Measurements from ENCODE around the gene SAPCD1.

Gene SAPCD1

GRCh38 chr6:31736021-31736767 is 26.3 kb upstream of the SAPCD1 start, which contains the start of gene CLIC1:
TSS of gene CLIC1 (minus strand) at chr6:31736530. CDS start at chr6:31736300, 230 bp downstream.
- H3K4me3 ChIP-seq (ENCODE audit: low read depth, low read length): peak within 1 kb of the TSS; percentile 63
- in situ Hi-C loops (cut with HindIII; ENCODE audit: low sequenced_read_pairs): no loop called here
- TF ChIP-seq CTCF (IDR thresholded peaks at IDR 0.05; ENCODE audit: low read depth, low read length): no peak
- DNase-seq (ENCODE audit: low read depth, low spot score): peak; percentile 86

GRCh38 chr6:31736768-31737314 is 25.6 kb upstream of the SAPCD1 start:
- TF ChIP-seq CTCF (IDR thresholded peaks at IDR 0.05; ENCODE audit: low read depth, low read length): no peak
- H3K4me3 ChIP-seq (ENCODE audit: low read depth, low read length): peak overlapping the region; percentile 63
- DNase-seq (ENCODE audit: low read depth, low spot score): no peak
- in situ Hi-C loops (cut with HindIII; ENCODE audit: low sequenced_read_pairs): no loop called here

GRCh38 chr6:31737315-31737990 is 25.0 kb upstream of the SAPCD1 start:
- no peak for DNase-seq (ENCODE audit: low read depth, low spot score)
- TF ChIP-seq CTCF (IDR thresholded peaks at IDR 0.05; ENCODE audit: low read depth, low read length): no peak
- in situ Hi-C loops (cut with HindIII; ENCODE audit: low sequenced_read_pairs): no loop called here
- no peak overlapping the region for H3K4me3 ChIP-seq (ENCODE audit: low read depth, low read length)

GRCh38 chr6:31737991-31738979 is 24.2 kb upstream of the SAPCD1 start:
- DNase-seq (ENCODE audit: low read depth, low spot score): peak; percentile 91
- TF ChIP-seq CTCF (IDR thresholded peaks at IDR 0.05; ENCODE audit: low read depth, low read length): peak; percentile 33
- in situ Hi-C loops (cut with HindIII; ENCODE audit: low sequenced_read_pairs): no loop called here
- peak overlapping the region; percentile 12 for H3K4me3 ChIP-seq (ENCODE audit: low read depth, low read length)

GRCh38 chr6:31739639-31740396 is 22.6 kb upstream of the SAPCD1 start, which contains the start of gene MSH5:
TSS of gene MSH5 (plus strand) at chr6:31740005. CDS start at chr6:31740467, 462 bp downstream.
- no peak for TF ChIP-seq CTCF (IDR thresholded peaks at IDR 0.05; ENCODE audit: low read depth, low read length)
- peak; percentile 99 for DNase-seq (ENCODE audit: low read depth, low spot score)
- in situ Hi-C loops (cut with HindIII; ENCODE audit: low sequenced_read_pairs): no loop called here
- peak within 1 kb of the TSS; percentile 82 for H3K4me3 ChIP-seq (ENCODE audit: low read depth, low read length)
